OCI-LY3 (cell line): ENCODE measurements around the gene BMP2K.
"Not testable (repeated sequence)": the region's sequence is repeated elsewhere in the genome, so short reads cannot be mapped to it uniquely, and the experiment has no call there.

Experiments
- H2AFZ ChIP-seq: fragments of 200-600, 300-600 bp; shearing (Covaris generic); 2 replicates; pipeline ENCODE4 v1.6.0; 2014; ENCODE audit warnings: antibody characterized with exemption, low read depth, low read length
- H3K27ac ChIP-seq: fragments of 200-600, 300-600 bp; sonication (generic); 2 replicates; pipeline ENCODE4 v1.5.1; 2014; ENCODE audit warnings: mild to moderate bottlenecking, low read length, moderate library complexity, mixed read lengths
- H3K27me3 ChIP-seq: fragments of 200-600, 300-600 bp; sonication (generic); 2 replicates; pipeline ENCODE4 v1.6.1; 2014; ENCODE audit warnings: low read depth, low read length, mixed read lengths
- H3K36me3 ChIP-seq: fragments of 200-600, 300-600 bp; sonication (generic); replicated peaks from 2 replicates; pipeline ENCODE3; 2014; ENCODE audit warnings: low read depth, low read length, mixed read lengths
- H3K4me1 ChIP-seq: fragments of 300-600, 200-600 bp; sonication (generic); 2 replicates; pipeline ENCODE4 v1.6.1; 2014; ENCODE audit warnings: low read length, mixed read lengths
- H3K4me2 ChIP-seq: fragments of 200-600, 300-600 bp; sonication (generic); 2 replicates; pipeline ENCODE4 v1.6.1; 2014; ENCODE audit warnings: low read length, mixed read lengths
- H3K4me3 ChIP-seq: fragments of 300-600, 200-600 bp; sonication (generic); 2 replicates; pipeline ENCODE4 v1.5.1; 2014; ENCODE audit warnings: antibody characterized with exemption, mild to moderate bottlenecking, low read length, moderate library complexity
- H3K79me2 ChIP-seq: fragments of 300-600, 200-600 bp; shearing (Covaris generic); 2 replicates; pipeline ENCODE4 v1.6.1; 2014; ENCODE audit warnings: mild to moderate bottlenecking, low read length, mixed read lengths
- H3K9ac ChIP-seq: fragments of 300-600, 200-600 bp; shearing (Covaris generic); 2 replicates; pipeline ENCODE4 v1.6.0; 2014; ENCODE audit warnings: mild to moderate bottlenecking, low read length, moderate library complexity
- H3K9me3 ChIP-seq: fragments of 200-600, 300-600 bp; shearing (Covaris generic); 2 replicates; pipeline ENCODE4 v1.6.1; 2014; ENCODE audit warnings: low read length, mixed read lengths; ENCODE audit not compliant: insufficient read depth
- H4K20me1 ChIP-seq: fragments of 200-600, 300-600 bp; sonication (generic); 2 replicates; pipeline ENCODE4 v1.6.1; 2016; ENCODE audit warnings: low read length, mixed read lengths; ENCODE audit not compliant: insufficient read depth
- EZH2phosphoT487 ChIP-seq: fragments of 200-600 bp; shearing (Covaris generic); IDR thresholded peaks from 2 replicates; pipeline ENCODE4 v1.6.1; 2018; ENCODE audit warnings: antibody characterized with exemption, mixed run types, low read depth
- TF ChIP-seq, protein P1 (sequence below): fragments of 200-600, 300-600 bp; sonication (generic); IDR thresholded peaks from 2 replicates; pipeline ENCODE4 v1.5.1; 2014; ENCODE audit warnings: antibody characterized with exemption, low read length, low read depth

BMP2K gene

DNA sequence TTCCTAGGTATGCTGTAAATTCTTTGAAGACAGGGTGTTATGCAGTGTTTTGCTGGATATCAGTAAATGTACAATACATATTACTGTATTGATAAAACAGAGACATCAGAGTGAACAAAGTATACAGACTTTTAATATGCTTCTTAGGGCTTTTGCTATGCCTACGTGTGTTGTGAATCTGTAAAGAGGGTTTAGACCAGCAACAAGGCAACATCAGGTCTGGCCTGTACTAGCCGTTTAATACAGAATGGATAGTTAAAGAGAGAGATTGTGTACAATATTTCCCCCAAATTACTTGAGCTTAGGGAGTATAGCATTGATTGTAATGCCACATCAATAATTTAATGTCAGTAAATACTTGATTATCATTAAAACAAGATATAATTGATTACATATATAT lies 87.8 kb downstream of the BMP2K start:
- Histone ChIP-seq H3K4me2 (peak overlapping the region; percentile 71), H3K4me3 (peak overlapping the region; percentile 47), H3K9ac (peak overlapping the region; percentile 31; the same call in 1 of the 2 replicates), H3K79me2 (no peaks in the 10 kb centered on the region), H3K36me3 (peaks cover 7% of the 10 kb centered on the region), H2AFZ (no peak overlapping the region), H3K27me3 (no peaks in the 10 kb centered on the region), H3K4me1 (peaks cover 14% of the 10 kb centered on the region), H3K27ac (peak overlapping the region; percentile 39), H4K20me1 (no peaks in the 10 kb centered on the region), H3K9me3 (no peaks in the 10 kb centered on the region)
- TF ChIP-seq EZH2phosphoT487, result no peak
- TF ChIP-seq, protein P1, sequence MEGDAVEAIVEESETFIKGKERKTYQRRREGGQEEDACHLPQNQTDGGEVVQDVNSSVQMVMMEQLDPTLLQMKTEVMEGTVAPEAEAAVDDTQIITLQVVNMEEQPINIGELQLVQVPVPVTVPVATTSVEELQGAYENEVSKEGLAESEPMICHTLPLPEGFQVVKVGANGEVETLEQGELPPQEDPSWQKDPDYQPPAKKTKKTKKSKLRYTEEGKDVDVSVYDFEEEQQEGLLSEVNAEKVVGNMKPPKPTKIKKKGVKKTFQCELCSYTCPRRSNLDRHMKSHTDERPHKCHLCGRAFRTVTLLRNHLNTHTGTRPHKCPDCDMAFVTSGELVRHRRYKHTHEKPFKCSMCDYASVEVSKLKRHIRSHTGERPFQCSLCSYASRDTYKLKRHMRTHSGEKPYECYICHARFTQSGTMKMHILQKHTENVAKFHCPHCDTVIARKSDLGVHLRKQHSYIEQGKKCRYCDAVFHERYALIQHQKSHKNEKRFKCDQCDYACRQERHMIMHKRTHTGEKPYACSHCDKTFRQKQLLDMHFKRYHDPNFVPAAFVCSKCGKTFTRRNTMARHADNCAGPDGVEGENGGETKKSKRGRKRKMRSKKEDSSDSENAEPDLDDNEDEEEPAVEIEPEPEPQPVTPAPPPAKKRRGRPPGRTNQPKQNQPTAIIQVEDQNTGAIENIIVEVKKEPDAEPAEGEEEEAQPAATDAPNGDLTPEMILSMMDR, result no peak

DNA sequence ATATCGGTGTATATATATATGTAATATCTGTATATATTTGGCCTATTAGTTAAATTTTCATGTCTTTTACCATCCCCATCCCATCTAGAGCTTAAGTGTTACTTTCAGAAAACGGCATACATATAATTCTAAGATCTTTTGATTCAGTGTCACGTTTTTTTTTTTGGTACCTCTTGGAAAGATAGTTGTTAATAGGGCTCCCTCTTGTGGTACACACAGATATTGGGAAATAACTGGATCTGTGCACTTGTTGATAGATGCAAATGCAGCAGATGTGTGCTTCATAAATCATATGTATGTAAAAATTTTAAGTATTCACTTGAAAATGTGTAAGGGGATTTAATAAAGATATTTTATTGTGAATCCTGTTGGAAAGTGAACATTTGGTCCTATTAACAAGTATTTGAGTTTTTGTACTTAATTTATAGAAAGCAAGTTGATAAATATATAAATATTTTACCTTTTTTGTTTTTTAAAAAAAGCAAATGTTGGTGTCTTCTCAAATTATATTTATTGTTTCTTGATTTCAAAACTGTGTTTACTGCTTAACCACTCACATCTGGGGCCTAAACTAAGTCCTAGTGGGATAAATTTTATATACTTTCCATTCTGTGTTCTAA lies 88.4 kb downstream of the BMP2K start:
- Histone ChIP-seq H3K4me2 (no peak overlapping the region), H3K9ac (no peak overlapping the region), H3K27ac (no peak overlapping the region), H3K79me2 (no peaks in the 10 kb centered on the region), H3K36me3 (peaks cover 7% of the 10 kb centered on the region), H2AFZ (no peak overlapping the region), H3K4me1 (peaks cover 14% of the 10 kb centered on the region), H3K9me3 (no peaks in the 10 kb centered on the region), H3K27me3 (no peaks in the 10 kb centered on the region), H4K20me1 (no peaks in the 10 kb centered on the region), H3K4me3 (no peak overlapping the region)
- TF ChIP-seq, protein P1, result peak; percentile 81
- no peak for TF ChIP-seq EZH2phosphoT487

DNA sequence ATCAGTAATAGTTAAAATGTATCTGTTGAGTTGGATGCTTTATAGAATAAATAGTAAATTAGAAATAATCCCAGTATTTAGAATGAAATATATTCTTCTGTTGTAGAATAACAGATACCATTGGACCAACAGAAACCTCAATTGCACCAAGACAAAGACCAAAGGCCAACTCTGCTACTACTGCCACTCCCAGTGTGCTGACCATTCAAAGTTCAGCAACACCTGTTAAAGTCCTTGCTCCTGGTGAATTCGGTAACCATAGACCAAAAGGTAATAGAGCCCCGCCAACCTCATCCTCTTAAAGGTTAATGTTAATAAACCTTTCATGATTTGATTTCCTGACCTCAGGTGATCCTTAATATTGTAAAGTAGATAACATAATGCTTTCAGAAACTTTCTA lies 89.3 kb downstream of the BMP2K start:
- TF ChIP-seq, protein P1, result no peak
- TF ChIP-seq EZH2phosphoT487, result no peak
- peaks cover 14% of the 10 kb centered on the region for H3K4me1 ChIP-seq
- H3K4me2 ChIP-seq, result no peak overlapping the region
- H3K27ac ChIP-seq, result no peak overlapping the region
- H4K20me1 ChIP-seq, result no peaks in the 10 kb centered on the region
- no peaks in the 10 kb centered on the region for H3K9me3 ChIP-seq
- no peak overlapping the region for H3K4me3 ChIP-seq
- no peak overlapping the region for H3K9ac ChIP-seq
- no peaks in the 10 kb centered on the region for H3K27me3 ChIP-seq
- no peak overlapping the region for H2AFZ ChIP-seq
- H3K36me3 ChIP-seq, result peaks cover 10% of the 10 kb centered on the region
- no peaks in the 10 kb centered on the region for H3K79me2 ChIP-seq

DNA sequence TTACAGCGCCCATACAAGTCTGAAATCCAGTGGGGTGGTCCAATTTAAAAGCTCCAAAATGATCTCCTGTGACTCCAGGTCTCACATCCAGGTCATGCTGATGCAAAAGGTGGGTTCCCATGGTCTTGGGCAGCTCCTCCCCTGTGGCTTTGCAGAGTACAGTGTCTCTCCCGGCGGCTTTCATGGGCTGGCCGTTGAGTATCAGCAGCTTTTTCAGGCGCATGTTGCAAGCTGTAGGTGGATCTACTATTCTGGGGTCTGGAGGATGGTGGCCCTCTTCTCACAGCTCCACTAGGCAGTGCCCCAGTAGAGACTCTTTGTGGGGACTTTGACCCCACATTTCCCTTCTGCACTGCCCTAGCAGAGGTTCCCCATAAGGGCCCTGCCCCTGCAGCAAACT lies 92.6 kb downstream of the BMP2K start:
- not testable (repeated sequence) for H3K27me3 ChIP-seq, H3K79me2 ChIP-seq, H3K4me3 ChIP-seq, H4K20me1 ChIP-seq, H3K9me3 ChIP-seq, H3K4me1 ChIP-seq, H3K9ac ChIP-seq, H2AFZ ChIP-seq, H3K4me2 ChIP-seq, H3K27ac ChIP-seq
- H3K36me3 ChIP-seq, result peaks cover 27% of the 10 kb centered on the region
